ENCODE data around the gene RPLP2.
A peak's percentile ranks its signal among the peaks of the same experiment; 100 is the strongest.

Gene RPLP2

GRCh38 chr11:842370-843002 is 32.7 kb downstream of the RPLP2 start, which contains the start of the genes POLR2L and TSPAN4:
Gene POLR2L, minus strand, starts transcription at chr11:842529. Its CDS starts 21 bp downstream, at chr11:842508.
Gene TSPAN4, plus strand, starts transcription at chr11:842852. Its CDS starts 7,453 bp downstream, at chr11:850305.
- H3K4me1 ChIP-seq (ENCODE audit: insufficient read depth, low read length) = peaks cover 39% of the 10 kb centered on the region
- TF ChIP-seq, protein P1, sequence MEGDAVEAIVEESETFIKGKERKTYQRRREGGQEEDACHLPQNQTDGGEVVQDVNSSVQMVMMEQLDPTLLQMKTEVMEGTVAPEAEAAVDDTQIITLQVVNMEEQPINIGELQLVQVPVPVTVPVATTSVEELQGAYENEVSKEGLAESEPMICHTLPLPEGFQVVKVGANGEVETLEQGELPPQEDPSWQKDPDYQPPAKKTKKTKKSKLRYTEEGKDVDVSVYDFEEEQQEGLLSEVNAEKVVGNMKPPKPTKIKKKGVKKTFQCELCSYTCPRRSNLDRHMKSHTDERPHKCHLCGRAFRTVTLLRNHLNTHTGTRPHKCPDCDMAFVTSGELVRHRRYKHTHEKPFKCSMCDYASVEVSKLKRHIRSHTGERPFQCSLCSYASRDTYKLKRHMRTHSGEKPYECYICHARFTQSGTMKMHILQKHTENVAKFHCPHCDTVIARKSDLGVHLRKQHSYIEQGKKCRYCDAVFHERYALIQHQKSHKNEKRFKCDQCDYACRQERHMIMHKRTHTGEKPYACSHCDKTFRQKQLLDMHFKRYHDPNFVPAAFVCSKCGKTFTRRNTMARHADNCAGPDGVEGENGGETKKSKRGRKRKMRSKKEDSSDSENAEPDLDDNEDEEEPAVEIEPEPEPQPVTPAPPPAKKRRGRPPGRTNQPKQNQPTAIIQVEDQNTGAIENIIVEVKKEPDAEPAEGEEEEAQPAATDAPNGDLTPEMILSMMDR (IDR thresholded peaks at IDR 0.05; ENCODE audit: borderline replicate concordance, extremely low read depth, low read length, poor library complexity, severe bottlenecking) = no peak
- no peak for TF ChIP-seq EZH2 (IDR thresholded peaks at IDR 0.05; ENCODE audit: borderline replicate concordance, low read depth, low read length, severe bottlenecking)
- peak within 1 kb of the TSS; percentile 90 for H2AFZ ChIP-seq (ENCODE audit: low read depth, low read length)
- H4K20me1 ChIP-seq (ENCODE audit: insufficient read depth, low read length) = peaks cover 27% of the 10 kb centered on the region; the same call in 1 of the 2 replicates
- DNase-seq = peak; percentile 85
- H3K9me3 ChIP-seq (ENCODE audit: insufficient read depth, low read length, severe bottlenecking) = no peaks in the 10 kb centered on the region
- peak within 1 kb of the TSS; percentile 98 to 100 for H3K4me3 ChIP-seq (ENCODE audit: low read depth in 1 of 2, low read length in 2 of 2)
- no peaks in the 10 kb centered on the region for H3K27me3 ChIP-seq (ENCODE audit: insufficient read depth, low read length, poor library complexity)
- peaks cover 21% of the 10 kb centered on the region for H3K79me2 ChIP-seq (ENCODE audit: insufficient read depth, low read length)
- H3K4me2 ChIP-seq (ENCODE audit: insufficient read depth, low read length) = peak within 1 kb of the TSS; percentile 91
- peaks cover 36% of the 10 kb centered on the region for H3K36me3 ChIP-seq (ENCODE audit: insufficient read depth, low read length)
- H3K27ac ChIP-seq (ENCODE audit: low read length) = peak within 1 kb of the TSS; percentile 87
- peak; percentile 74 for ATAC-seq (ENCODE audit: insufficient read depth, low read depth)
- peak within 1 kb of the TSS; percentile 91 for H3K9ac ChIP-seq (ENCODE audit: low read depth, low read length)

DNA sequence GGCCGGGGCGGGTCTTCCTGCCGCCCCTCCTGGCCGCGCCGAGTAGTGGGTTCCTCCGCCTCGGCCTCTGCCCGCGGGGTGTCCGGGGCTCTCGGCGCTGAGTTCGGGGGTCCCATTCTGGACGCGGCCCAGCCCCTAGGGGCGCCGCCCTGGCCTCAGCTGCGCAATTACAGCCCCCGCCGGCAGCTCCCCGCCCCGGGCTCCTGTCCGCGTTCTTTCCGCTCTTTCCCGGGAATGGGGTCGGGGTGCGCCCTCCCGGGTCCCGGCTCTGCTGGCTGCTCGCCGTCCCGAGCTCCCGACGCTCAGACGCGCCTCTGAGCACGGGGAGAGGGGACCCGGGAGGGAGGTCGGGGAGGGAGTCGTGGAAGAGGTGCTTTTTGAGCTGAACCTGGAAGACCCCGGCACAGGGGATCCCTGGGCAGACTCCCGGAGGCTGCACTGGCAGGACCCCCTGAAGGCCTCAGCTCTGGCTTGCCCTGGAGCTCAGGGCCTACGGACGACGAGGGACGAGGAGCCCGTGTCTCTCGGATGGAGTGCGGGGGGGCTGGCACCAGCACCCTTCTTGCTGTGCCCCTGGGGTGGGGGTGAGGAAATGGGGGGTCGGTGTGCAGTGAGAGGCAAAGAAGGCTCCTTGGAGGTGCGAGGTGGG is 33.4 kb downstream of the RPLP2 start:
- DNase-seq = no peak
- H3K27ac ChIP-seq (ENCODE audit: low read length) = no peak overlapping the region

DNA sequence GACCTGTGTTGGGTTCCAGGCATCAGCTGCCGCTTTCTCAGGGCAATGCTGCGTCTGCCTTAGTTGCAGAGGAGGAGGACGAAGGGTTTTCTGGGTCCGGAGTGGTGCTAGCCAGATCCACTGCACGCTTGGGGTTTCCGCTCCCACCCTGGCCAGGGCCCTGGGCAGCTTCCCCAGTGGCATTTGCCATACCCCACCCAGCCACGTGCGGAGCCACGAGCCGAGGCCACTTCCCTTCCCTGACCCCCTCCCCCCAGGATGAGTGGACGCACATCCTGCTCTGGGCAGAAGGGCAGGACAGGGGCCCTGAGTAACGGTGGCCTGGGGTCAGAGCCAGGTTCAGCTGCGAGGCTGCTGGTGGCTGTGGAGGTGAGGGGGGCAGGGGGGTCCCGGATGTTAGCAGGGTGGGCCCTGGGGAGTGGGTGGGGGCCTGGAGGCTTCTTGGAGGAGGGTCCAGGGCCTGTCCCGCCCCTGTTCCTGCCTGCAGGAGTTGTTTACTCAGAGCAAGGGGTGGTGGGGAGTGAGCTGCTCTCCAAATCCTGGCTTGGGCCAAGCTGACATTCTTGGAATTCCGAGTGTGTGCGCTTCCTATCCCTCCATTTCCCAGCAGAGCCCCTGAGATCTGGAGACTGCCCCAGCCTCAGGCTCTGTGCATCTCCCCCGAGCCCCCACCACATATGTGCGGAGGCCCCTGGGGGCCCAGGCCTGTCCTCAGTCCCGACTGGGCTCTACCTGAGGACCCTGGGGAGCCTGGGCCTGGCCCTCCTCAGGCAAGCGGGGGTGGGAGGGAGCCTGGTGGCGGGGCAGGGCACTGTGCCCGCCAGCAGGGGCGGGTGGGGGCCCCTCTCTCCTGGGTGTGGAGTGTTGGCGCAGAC is 34.3 kb downstream of the RPLP2 start:
- no peaks in the 10 kb centered on the region for H3K9me3 ChIP-seq (ENCODE audit: insufficient read depth, low read length, severe bottlenecking)
- TF ChIP-seq EZH2 (IDR thresholded peaks at IDR 0.05; ENCODE audit: borderline replicate concordance, low read depth, low read length, severe bottlenecking) = no peak
- TF ChIP-seq, protein P1 (IDR thresholded peaks at IDR 0.05; ENCODE audit: borderline replicate concordance, extremely low read depth, low read length, poor library complexity, severe bottlenecking) = no peak
- H3K4me1 ChIP-seq (ENCODE audit: insufficient read depth, low read length) = peaks cover 42% of the 10 kb centered on the region
- H3K36me3 ChIP-seq (ENCODE audit: insufficient read depth, low read length) = peaks cover 21% of the 10 kb centered on the region
- no peak overlapping the region for H3K27ac ChIP-seq (ENCODE audit: low read length)
- no peak for DNase-seq
- H3K79me2 ChIP-seq (ENCODE audit: insufficient read depth, low read length) = peaks cover 21% of the 10 kb centered on the region
- no peaks in the 10 kb centered on the region for H3K27me3 ChIP-seq (ENCODE audit: insufficient read depth, low read length, poor library complexity)
- H4K20me1 ChIP-seq (ENCODE audit: insufficient read depth, low read length) = peaks cover 30% of the 10 kb centered on the region
- H3K4me3 ChIP-seq (ENCODE audit: low read depth in 1 of 2, low read length in 2 of 2) = peak overlapping the region in 1 of 2 experiments; percentile 31; a peak in 1 of 4 replicates
- peak; percentile 6; the same call in 2 of the 3 replicates for ATAC-seq (ENCODE audit: insufficient read depth, low read depth)
- H3K9ac ChIP-seq (ENCODE audit: low read depth, low read length) = peak overlapping the region; percentile 91; the same call in 1 of the 2 replicates
- peak overlapping the region; percentile 91; the same call in 1 of the 2 replicates for H3K4me2 ChIP-seq (ENCODE audit: insufficient read depth, low read length)
- H2AFZ ChIP-seq (ENCODE audit: low read depth, low read length) = no peak overlapping the region

More for the DNA sequence above, 33.4 kb downstream of the RPLP2 start:
- TF ChIP-seq, protein P1 (IDR thresholded peaks at IDR 0.05; ENCODE audit: borderline replicate concordance, extremely low read depth, low read length, poor library complexity, severe bottlenecking) = no peak
- peak; percentile 53 for TF ChIP-seq EZH2 (IDR thresholded peaks at IDR 0.05; ENCODE audit: borderline replicate concordance, low read depth, low read length, severe bottlenecking)
- Histone ChIP-seq H3K4me2 (ENCODE audit: insufficient read depth, low read length) (peak overlapping the region; percentile 91), H3K27me3 (ENCODE audit: insufficient read depth, low read length, poor library complexity) (no peaks in the 10 kb centered on the region), H3K9me3 (ENCODE audit: insufficient read depth, low read length, severe bottlenecking) (no peaks in the 10 kb centered on the region), H4K20me1 (ENCODE audit: insufficient read depth, low read length) (peaks cover 27% of the 10 kb centered on the region), H3K9ac (ENCODE audit: low read depth, low read length) (peak overlapping the region; percentile 91), H3K36me3 (ENCODE audit: insufficient read depth, low read length) (peaks cover 29% of the 10 kb centered on the region), H2AFZ (ENCODE audit: low read depth, low read length) (peak overlapping the region; percentile 38), H3K4me3 (ENCODE audit: low read depth in 1 of 2, low read length in 2 of 2) (peak overlapping the region; percentile 98 to 100; a peak in 3 of 4 replicates), H3K4me1 (ENCODE audit: insufficient read depth, low read length) (peaks cover 39% of the 10 kb centered on the region), H3K79me2 (ENCODE audit: insufficient read depth, low read length) (peaks cover 21% of the 10 kb centered on the region)
- peak; percentile 8; the same call in 1 of the 3 replicates for ATAC-seq (ENCODE audit: insufficient read depth, low read depth)

Measured in DND-41 (cell line).